Measurements from ENCODE around the gene DDX39B.

DDX39B gene

GRCh38 chr6:31575952-31576685, 34.3 kb upstream of the DDX39B start:
- H3K9me3 ChIP-seq (ENCODE audit: control extremely low read depth in 1 of 5, control insufficient read depth in 4 of 5, insufficient read depth in 2 of 5, low read depth in 1 of 5, low read length in 4 of 5) = no peaks in the 10 kb centered on the region
- no peaks in the 10 kb centered on the region for H3K27me3 ChIP-seq (replicated peaks in 2 of 5; ENCODE audit: control insufficient read depth in 4 of 5, insufficient read depth in 5 of 5, low read length in 4 of 5)
- CTCF ChIA-PET = interaction anchor here (6.5 to 19.6 kb wide), 4 partner anchors 9 to 26 kb away, joined by 76 to 605 read pairs (median 348); partner anchors contain the start of genes ATP6V1G2, DDX39B, LST1 and LTA
- no peak overlapping the region for H3K27ac ChIP-seq (ENCODE audit: insufficient read depth in 1 of 2, low read depth in 1 of 2, low read length in 2 of 2, poor library complexity in 1 of 2, severe bottlenecking in 2 of 2)
- no peak for DNase-seq
- H3K4me3 ChIP-seq (ENCODE audit: control insufficient read depth in 1 of 7, extremely low read depth in 1 of 7, insufficient read depth in 4 of 7, low read depth in 2 of 7, low read length in 6 of 7) = peak overlapping the region in 5 of 7 experiments; percentile 8 to 67 (median 55)
- no peaks in the 10 kb centered on the region for H3K36me3 ChIP-seq (ENCODE audit: control insufficient read depth in 4 of 4, insufficient read depth in 4 of 4, low read length in 3 of 4)
- POLR2A ChIA-PET = interaction anchor here (0.6 to 1.8 kb wide), 3 partner anchors 8 to 17 kb away, joined by 3 to 6 read pairs (median 4); partner anchors contain the start of gene LST1
- 76% methylated on average over 7 of the region's 8 CpGs for WGBS (ENCODE audit: insufficient coverage)
- peaks cover 0 to 43% (median 36%) of the 10 kb centered on the region in 4 experiments for H3K4me1 ChIP-seq (ENCODE audit: control extremely low read depth in 1 of 4, control insufficient read depth in 4 of 4, insufficient read depth in 4 of 4, low read length in 3 of 4)

DNA sequence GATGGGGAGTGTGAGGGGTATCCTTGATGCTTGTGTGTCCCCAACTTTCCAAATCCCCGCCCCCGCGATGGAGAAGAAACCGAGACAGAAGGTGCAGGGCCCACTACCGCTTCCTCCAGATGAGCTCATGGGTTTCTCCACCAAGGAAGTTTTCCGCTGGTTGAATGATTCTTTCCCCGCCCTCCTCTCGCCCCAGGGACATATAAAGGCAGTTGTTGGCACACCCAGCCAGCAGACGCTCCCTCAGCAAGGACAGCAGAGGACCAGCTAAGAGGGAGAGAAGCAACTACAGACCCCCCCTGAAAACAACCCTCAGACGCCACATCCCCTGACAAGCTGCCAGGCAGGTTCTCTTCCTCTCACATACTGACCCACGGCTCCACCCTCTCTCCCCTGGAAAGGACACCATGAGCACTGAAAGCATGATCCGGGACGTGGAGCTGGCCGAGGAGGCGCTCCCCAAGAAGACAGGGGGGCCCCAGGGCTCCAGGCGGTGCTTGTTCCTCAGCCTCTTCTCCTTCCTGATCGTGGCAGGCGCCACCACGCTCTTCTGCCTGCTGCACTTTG, 33.6 kb upstream of the DDX39B start, which contains the start of gene TNF:
TNF (plus strand) TSS at position 231 of the 567 bp plus-strand sequence; CDS start at position 408, 177 bp downstream.
- Histone ChIP-seq H3K27me3 (replicated peaks in 2 of 5; ENCODE audit: control insufficient read depth in 4 of 5, insufficient read depth in 5 of 5, low read length in 4 of 5) (no peaks in the 10 kb centered on the region), H3K9me3 (ENCODE audit: control extremely low read depth in 1 of 5, control insufficient read depth in 4 of 5, insufficient read depth in 2 of 5, low read depth in 1 of 5, low read length in 4 of 5) (no peaks in the 10 kb centered on the region), H3K4me1 (ENCODE audit: control extremely low read depth in 1 of 4, control insufficient read depth in 4 of 4, insufficient read depth in 4 of 4, low read length in 3 of 4) (peaks cover 0 to 37% (median 31%) of the 10 kb centered on the region in 4 experiments), H3K36me3 (ENCODE audit: control insufficient read depth in 4 of 4, insufficient read depth in 4 of 4, low read length in 3 of 4) (no peaks in the 10 kb centered on the region), H3K27ac (ENCODE audit: insufficient read depth in 1 of 2, low read depth in 1 of 2, low read length in 2 of 2, poor library complexity in 1 of 2, severe bottlenecking in 2 of 2) (no peak within 1 kb of the TSS), H3K4me3 (ENCODE audit: control insufficient read depth in 1 of 7, extremely low read depth in 1 of 7, insufficient read depth in 4 of 7, low read depth in 2 of 7, low read length in 6 of 7) (peak within 1 kb of the TSS in 5 of 7 experiments; percentile 8 to 67 (median 55))
- ChIA-PET POLR2A (interaction anchor here (0.6 to 1.8 kb wide), 3 partner anchors 9 to 76 kb away, joined by 3 to 6 read pairs (median 3); no protein-coding TSS in a partner anchor), CTCF (interaction anchor here (6.5 to 19.6 kb wide), 4 partner anchors 8 to 26 kb away, joined by 76 to 605 read pairs (median 348); partner anchors contain the start of genes ATP6V1G2, DDX39B, LST1 and LTA)
- 54% methylated on average over 7 of the region's 19 CpGs for WGBS (ENCODE audit: insufficient coverage)
- peak in 2 of 3 donors; percentile 34 to 35 for DNase-seq

GRCh38 chr6:31574106-31575061, 32.6 kb upstream of the DDX39B start:
- CTCF ChIA-PET = interaction anchor here (6.5 to 19.6 kb wide), 4 partner anchors 7 to 25 kb away, joined by 76 to 605 read pairs (median 348); partner anchors contain the start of genes ATP6V1G2, DDX39B, LST1 and LTA
- Histone ChIP-seq H3K27ac (ENCODE audit: insufficient read depth in 1 of 2, low read depth in 1 of 2, low read length in 2 of 2, poor library complexity in 1 of 2, severe bottlenecking in 2 of 2) (no peak overlapping the region), H3K4me3 (ENCODE audit: control insufficient read depth in 1 of 7, extremely low read depth in 1 of 7, insufficient read depth in 4 of 7, low read depth in 2 of 7, low read length in 6 of 7) (no peak overlapping the region)

DNA sequence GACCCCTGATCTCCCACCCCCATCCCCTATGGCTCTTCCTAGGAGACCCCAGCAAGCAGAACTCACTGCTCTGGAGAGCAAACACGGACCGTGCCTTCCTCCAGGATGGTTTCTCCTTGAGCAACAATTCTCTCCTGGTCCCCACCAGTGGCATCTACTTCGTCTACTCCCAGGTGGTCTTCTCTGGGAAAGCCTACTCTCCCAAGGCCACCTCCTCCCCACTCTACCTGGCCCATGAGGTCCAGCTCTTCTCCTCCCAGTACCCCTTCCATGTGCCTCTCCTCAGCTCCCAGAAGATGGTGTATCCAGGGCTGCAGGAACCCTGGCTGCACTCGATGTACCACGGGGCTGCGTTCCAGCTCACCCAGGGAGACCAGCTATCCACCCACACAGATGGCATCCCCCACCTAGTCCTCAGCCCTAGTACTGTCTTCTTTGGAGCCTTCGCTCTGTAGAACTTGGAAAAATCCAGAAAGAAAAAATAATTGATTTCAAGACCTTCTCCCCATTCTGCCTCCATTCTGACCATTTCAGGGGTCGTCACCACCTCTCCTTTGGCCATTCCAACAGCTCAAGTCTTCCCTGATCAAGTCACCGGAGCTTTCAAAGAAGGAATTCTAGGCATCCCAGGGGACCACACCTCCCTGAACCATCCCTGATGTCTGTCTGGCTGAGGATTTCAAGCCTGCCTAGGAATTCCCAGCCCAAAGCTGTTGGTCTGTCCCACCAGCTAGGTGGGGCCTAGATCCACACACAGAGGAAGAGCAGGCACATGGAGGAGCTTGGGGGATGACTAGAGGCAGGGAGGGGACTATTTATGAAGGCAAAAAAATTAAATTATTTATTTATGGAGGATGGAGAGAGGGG, 31.7 kb upstream of the DDX39B start:
- ChIA-PET CTCF (interaction anchor here (6.5 to 19.6 kb wide), 4 partner anchors 6 to 25 kb away, joined by 76 to 605 read pairs (median 348); partner anchors contain the start of genes ATP6V1G2, DDX39B, LST1 and LTA), POLR2A (interaction anchor here (0.7 kb wide), 1 partner anchor 10 kb away, joined by 4 read pairs; no protein-coding TSS in a partner anchor)
- no peaks in the 10 kb centered on the region for H3K36me3 ChIP-seq (ENCODE audit: control insufficient read depth in 4 of 4, insufficient read depth in 4 of 4, low read length in 3 of 4)
- DNase-seq = no peak
- H3K4me1 ChIP-seq (ENCODE audit: control extremely low read depth in 1 of 4, control insufficient read depth in 4 of 4, insufficient read depth in 4 of 4, low read length in 3 of 4) = peaks cover 0 to 33% (median 28%) of the 10 kb centered on the region in 4 experiments
- 97% methylated on average over 9 of the region's 9 CpGs for WGBS (ENCODE audit: insufficient coverage)
- no peak overlapping the region for H3K4me3 ChIP-seq (ENCODE audit: control insufficient read depth in 1 of 7, extremely low read depth in 1 of 7, insufficient read depth in 4 of 7, low read depth in 2 of 7, low read length in 6 of 7)
- no peak overlapping the region for H3K27ac ChIP-seq (ENCODE audit: insufficient read depth in 1 of 2, low read depth in 1 of 2, low read length in 2 of 2, poor library complexity in 1 of 2, severe bottlenecking in 2 of 2)
- no peaks in the 10 kb centered on the region for H3K9me3 ChIP-seq (ENCODE audit: control extremely low read depth in 1 of 5, control insufficient read depth in 4 of 5, insufficient read depth in 2 of 5, low read depth in 1 of 5, low read length in 4 of 5)
- no peaks in the 10 kb centered on the region for H3K27me3 ChIP-seq (replicated peaks in 2 of 5; ENCODE audit: control insufficient read depth in 4 of 5, insufficient read depth in 5 of 5, low read length in 4 of 5)

More at GRCh38 chr6:31574106-31575061, 32.6 kb upstream of the DDX39B start:
- H3K9me3 ChIP-seq (ENCODE audit: control extremely low read depth in 1 of 5, control insufficient read depth in 4 of 5, insufficient read depth in 2 of 5, low read depth in 1 of 5, low read length in 4 of 5) = no peaks in the 10 kb centered on the region
- WGBS (ENCODE audit: insufficient coverage) = 91% methylated on average over 13 of the region's 14 CpGs
- no peaks in the 10 kb centered on the region for H3K27me3 ChIP-seq (replicated peaks in 2 of 5; ENCODE audit: control insufficient read depth in 4 of 5, insufficient read depth in 5 of 5, low read length in 4 of 5)
- no peaks in the 10 kb centered on the region for H3K36me3 ChIP-seq (ENCODE audit: control insufficient read depth in 4 of 4, insufficient read depth in 4 of 4, low read length in 3 of 4)
- no peak for DNase-seq
- H3K4me1 ChIP-seq (ENCODE audit: control extremely low read depth in 1 of 4, control insufficient read depth in 4 of 4, insufficient read depth in 4 of 4, low read length in 3 of 4) = peaks cover 0 to 31% (median 26%) of the 10 kb centered on the region in 4 experiments
- POLR2A ChIA-PET = interaction anchor here (0.7 to 1.8 kb wide), 3 partner anchors 11 to 77 kb away, joined by 3 to 6 read pairs (median 4); no protein-coding TSS in a partner anchor

GRCh38 chr6:31572041-31572911, 30.5 kb upstream of the DDX39B start, which contains the start of gene LTA:
LTA (plus strand) TSS chr6:31572289; CDS start chr6:31572743, 454 bp downstream.
- WGBS (ENCODE audit: insufficient coverage) = 87% methylated on average over 26 of the region's 27 CpGs
- Histone ChIP-seq H3K4me3 (ENCODE audit: control insufficient read depth in 1 of 7, extremely low read depth in 1 of 7, insufficient read depth in 4 of 7, low read depth in 2 of 7, low read length in 6 of 7) (no peak within 1 kb of the TSS), H3K9me3 (ENCODE audit: control extremely low read depth in 1 of 5, control insufficient read depth in 4 of 5, insufficient read depth in 2 of 5, low read depth in 1 of 5, low read length in 4 of 5) (no peaks in the 10 kb centered on the region), H3K27me3 (replicated peaks in 2 of 5; ENCODE audit: control insufficient read depth in 4 of 5, insufficient read depth in 5 of 5, low read length in 4 of 5) (no peaks in the 10 kb centered on the region), H3K4me1 (ENCODE audit: control extremely low read depth in 1 of 4, control insufficient read depth in 4 of 4, insufficient read depth in 4 of 4, low read length in 3 of 4) (peaks cover 0 to 45% (median 28%) of the 10 kb centered on the region in 4 experiments), H3K27ac (ENCODE audit: insufficient read depth in 1 of 2, low read depth in 1 of 2, low read length in 2 of 2, poor library complexity in 1 of 2, severe bottlenecking in 2 of 2) (no peak within 1 kb of the TSS), H3K36me3 (ENCODE audit: control insufficient read depth in 4 of 4, insufficient read depth in 4 of 4, low read length in 3 of 4) (no peaks in the 10 kb centered on the region)
- DNase-seq = no peak
- ChIA-PET CTCF (interaction anchor here (6.5 to 19.6 kb wide), 3 partner anchors 7 to 22 kb away, joined by 76 to 557 read pairs (median 139); partner anchors contain the start of genes ATP6V1G2, DDX39B, LST1 and LTB), POLR2A (no interaction called here)
